Stimulated activated CD4-positive, alpha-beta T cell treated with anti-CD3 and anti-CD28 coated beads, Interleukin-1b, Interleukin-23, amount 100 ng/mL, for 24 hours (primary cell): ENCODE results near the gene MCHR1.
A peak's percentile ranks its signal among the peaks of the same experiment; 100 is the strongest.

Experiments used
- DNase-seq, 4 experiments: peaks; one replicate each; pipeline ENCODE4 v3.0.0-alpha.2; 2020; ENCODE audit warnings: low read depth in 4 of 4, low spot score in 1 of 4

The MCHR1 gene

GRCh38 chr22:40720538-40721256, 41.4 kb downstream of the MCHR1 start:
- DNase-seq = no peak

GRCh38 chr22:40721266-40721665, 42.0 kb downstream of the MCHR1 start:
- DNase-seq = no peak

- no peak for DNase-seq
Observed at GRCh38 chr22:40723396-40723933, 44.2 kb downstream of the MCHR1 start.

- DNase-seq = no peak
Observed at GRCh38 chr22:40726514-40726913, 47.2 kb downstream of the MCHR1 start.

- DNase-seq = no peak
Observed at GRCh38 chr22:40727070-40727963, 48.0 kb downstream of the MCHR1 start.

- no peak for DNase-seq
Observed at GRCh38 chr22:40727964-40728615, 48.8 kb downstream of the MCHR1 start.

- peak in 3 of 4 experiments; percentile 18 to 24 (median 20) for DNase-seq
Observed at GRCh38 chr22:40728731-40729189, 49.5 kb downstream of the MCHR1 start.

- no peak for DNase-seq
Observed at GRCh38 chr22:40729284-40729683, 50.0 kb downstream of the MCHR1 start.
